Left hindlimb (tissue), 1 donor: Measurements from ENCODE around the gene HTRA3.

Experiments used
- DNase-seq: peaks from one replicate; pipeline ENCODE4 v3.0.0-alpha.2; 2018

The HTRA3 gene

GRCh38 chr4:8235224-8235623 is 34.3 kb upstream of the HTRA3 start:
- no peak for DNase-seq

- no peak for DNase-seq
Measured at GRCh38 chr4:8235686-8236085, 33.9 kb upstream of the HTRA3 start.

GRCh38 chr4:8236106-8236919 is 33.2 kb upstream of the HTRA3 start:
- DNase-seq, result no peak

GRCh38 chr4:8236920-8237195 is 32.7 kb upstream of the HTRA3 start:
- DNase-seq, result no peak

- no peak for DNase-seq
Measured at GRCh38 chr4:8237256-8237989, 32.1 kb upstream of the HTRA3 start.

GRCh38 chr4:8238036-8238511 is 31.5 kb upstream of the HTRA3 start:
- no peak for DNase-seq

- no peak for DNase-seq
Measured at GRCh38 chr4:8238515-8239053, 31.0 kb upstream of the HTRA3 start.

- DNase-seq, result no peak
Measured at GRCh38 chr4:8239226-8239625, 30.3 kb upstream of the HTRA3 start.

GRCh38 chr4:8239661-8240060 is 29.9 kb upstream of the HTRA3 start:
- no peak for DNase-seq

GRCh38 chr4:8240211-8241041 is 29.1 kb upstream of the HTRA3 start:
- no peak for DNase-seq

- no peak for DNase-seq
Measured at GRCh38 chr4:8241211-8241779, 28.3 kb upstream of the HTRA3 start.

GRCh38 chr4:8241895-8242696 is 27.5 kb upstream of the HTRA3 start:
- DNase-seq, result peak; percentile 97

GRCh38 chr4:8242782-8243560 is 26.6 kb upstream of the HTRA3 start:
- DNase-seq, result no peak

GRCh38 chr4:8244001-8244757 is 25.4 kb upstream of the HTRA3 start:
- DNase-seq, result no peak

- no peak for DNase-seq
Measured at GRCh38 chr4:8244931-8245460, 24.6 kb upstream of the HTRA3 start.

GRCh38 chr4:8245884-8246833 is 23.4 kb upstream of the HTRA3 start:
- no peak for DNase-seq

GRCh38 chr4:8247047-8247930 is 22.3 kb upstream of the HTRA3 start:
- no peak for DNase-seq

- no peak for DNase-seq
Measured at GRCh38 chr4:8248091-8248490, 21.5 kb upstream of the HTRA3 start.
